ENCODE data around the gene ZNF280B. TPM values are rescaled to one million over a fixed set of nuclear protein-coding genes. Genes with fewer than 3 reads are reported as not detected.
"Not testable (repeated sequence)": the region's sequence is repeated elsewhere in the genome, so short reads cannot be mapped to it uniquely, and the experiment has no call there.

ZNF280B gene
- total RNA-seq, 1 experiment from 2014 or later: 5.9 TPM

DNA sequence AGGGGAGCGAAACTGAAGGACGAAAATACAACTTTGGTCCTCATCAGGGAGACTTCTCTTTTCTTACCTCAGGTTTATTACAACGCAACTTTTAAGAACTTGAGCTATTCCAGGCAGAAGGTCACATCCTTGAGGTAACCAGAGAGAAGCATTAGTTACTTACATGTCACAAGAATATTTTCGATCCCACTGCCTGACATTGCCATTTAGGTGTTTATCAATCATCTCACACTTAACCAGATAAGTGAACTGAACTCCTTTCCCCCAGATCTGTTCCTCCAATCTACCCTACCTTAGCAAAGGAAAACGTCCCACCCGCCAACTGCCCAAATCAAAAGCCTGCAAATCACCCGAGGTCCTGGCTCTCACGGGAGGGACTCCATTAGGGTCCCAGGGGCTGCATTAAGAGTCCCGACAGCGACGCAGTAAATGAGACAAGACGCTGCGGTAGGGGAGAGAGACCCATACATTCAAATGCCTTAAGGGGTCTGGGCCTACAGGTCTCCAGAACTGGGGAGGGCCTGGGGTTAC lies 734 bp downstream of the ZNF280B start:
- Mint-ChIP-seq H3K4me3 (peak overlapping the region; percentile 77), H3K4me1 (peaks cover 8% of the 10 kb centered on the region), H3K36me3 (peaks cover 47% of the 10 kb centered on the region), H3K27me3 (ENCODE audit: low read depth) (peaks cover 62% of the 10 kb centered on the region), H3K27ac (no peak overlapping the region), H3K9me3 (peaks cover 17% of the 10 kb centered on the region)
- POLR2A ChIA-PET: interaction anchor here (0.7 kb wide), 1 partner anchor 9 kb away, joined by 3 read pairs; no protein-coding TSS in a partner anchor
- DNase-seq (ENCODE audit: low spot score) (no peak), ATAC-seq (peak; percentile 22)
- TF ChIP-seq, protein P1, sequence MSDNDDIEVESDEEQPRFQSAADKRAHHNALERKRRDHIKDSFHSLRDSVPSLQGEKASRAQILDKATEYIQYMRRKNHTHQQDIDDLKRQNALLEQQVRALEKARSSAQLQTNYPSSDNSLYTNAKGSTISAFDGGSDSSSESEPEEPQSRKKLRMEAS (CRISPR knock-in tag; IDR thresholded peaks at IDR 0.05): no peak
- no peak for TF ChIP-seq ZNF512 (CRISPR knock-in tag; IDR thresholded peaks at IDR 0.05; ENCODE audit: borderline replicate concordance)
- TF ChIP-seq, protein P2, sequence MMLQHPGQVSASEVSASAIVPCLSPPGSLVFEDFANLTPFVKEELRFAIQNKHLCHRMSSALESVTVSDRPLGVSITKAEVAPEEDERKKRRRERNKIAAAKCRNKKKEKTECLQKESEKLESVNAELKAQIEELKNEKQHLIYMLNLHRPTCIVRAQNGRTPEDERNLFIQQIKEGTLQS (CRISPR knock-in tag; conservative IDR thresholded peaks at IDR 0.05): no peak
- TF ChIP-seq, protein P3, sequence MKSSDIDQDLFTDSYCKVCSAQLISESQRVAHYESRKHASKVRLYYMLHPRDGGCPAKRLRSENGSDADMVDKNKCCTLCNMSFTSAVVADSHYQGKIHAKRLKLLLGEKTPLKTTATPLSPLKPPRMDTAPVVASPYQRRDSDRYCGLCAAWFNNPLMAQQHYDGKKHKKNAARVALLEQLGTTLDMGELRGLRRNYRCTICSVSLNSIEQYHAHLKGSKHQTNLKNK (CRISPR knock-in tag; IDR thresholded peaks at IDR 0.05): no peak
- TF ChIP-seq JAZF1 (CRISPR knock-in tag; IDR thresholded peaks at IDR 0.05): no peak
- CTCF ChIA-PET: interaction anchor here (1.1 to 2.2 kb wide), 5 partner anchors 13 to 363 kb away, joined by 3 to 17 read pairs (median 8); partner anchors contain the start of genes PRAME and ZNF280A

GRCh38 chr22:22506736-22507135 lies 1.8 kb downstream of the ZNF280B start:
- H3K27me3 Mint-ChIP-seq (ENCODE audit: low read depth): peaks cover 51% of the 10 kb centered on the region
- H3K27ac Mint-ChIP-seq: no peak overlapping the region
- no peak for ATAC-seq
- DNase-seq (ENCODE audit: low spot score): no peak
- ChIA-PET POLR2A (no interaction called here), CTCF (no interaction called here)
- peak overlapping the region; percentile 77 for H3K4me3 Mint-ChIP-seq
- TF ChIP-seq ATF6 (CRISPR knock-in tag; IDR thresholded peaks at IDR 0.05): no peak
- TF ChIP-seq ZBTB21 (CRISPR knock-in tag; IDR thresholded peaks at IDR 0.05; ENCODE audit: borderline replicate concordance): no peak
- no peak for TF ChIP-seq IRF1 (CRISPR knock-in tag; IDR thresholded peaks at IDR 0.05)
- TF ChIP-seq RORB (CRISPR knock-in tag; IDR thresholded peaks at IDR 0.05): no peak
- H3K4me1 Mint-ChIP-seq: peaks cover 8% of the 10 kb centered on the region
- peaks cover 17% of the 10 kb centered on the region for H3K9me3 Mint-ChIP-seq
- H3K36me3 Mint-ChIP-seq: peaks cover 51% of the 10 kb centered on the region

DNA sequence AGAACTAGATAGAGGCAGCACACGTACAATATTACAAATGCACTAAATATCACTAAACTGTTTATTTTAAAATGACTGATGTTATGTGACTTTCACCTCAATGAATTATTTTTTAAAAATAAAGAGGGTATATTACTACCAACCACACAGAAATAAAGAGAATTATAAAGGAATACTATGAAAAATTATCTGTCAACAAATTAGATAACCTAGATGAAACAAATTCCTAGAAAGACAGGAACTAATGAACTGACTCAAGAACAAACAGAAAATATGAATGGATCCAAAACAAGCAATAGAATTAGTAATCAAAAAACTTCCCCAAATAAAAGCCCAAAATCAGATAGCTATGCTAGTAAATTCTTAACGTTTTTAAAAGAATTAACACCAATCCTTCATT lies 10.3 kb downstream of the ZNF280B start:
- no peak overlapping the region for H3K27ac Mint-ChIP-seq
- no peaks in the 10 kb centered on the region for H3K9me3 Mint-ChIP-seq
- no peak for DNase-seq (ENCODE audit: low spot score)
- no peak overlapping the region for H3K4me3 Mint-ChIP-seq
- ChIA-PET POLR2A (interaction anchor here (0.7 kb wide), 1 partner anchor 194 kb away, joined by 5 read pairs; no protein-coding TSS in a partner anchor), CTCF (interaction anchor here (1.4 kb wide), 1 partner anchor 78 kb away, joined by 3 read pairs; no protein-coding TSS in a partner anchor)
- H3K27me3 Mint-ChIP-seq (ENCODE audit: low read depth): peaks cover 34% of the 10 kb centered on the region
- no peaks in the 10 kb centered on the region for H3K4me1 Mint-ChIP-seq
- H3K36me3 Mint-ChIP-seq: peaks cover 26% of the 10 kb centered on the region
- ATAC-seq: no peak
- no peak for TF ChIP-seq ARID4B (CRISPR knock-in tag; IDR thresholded peaks at IDR 0.05; ENCODE audit: borderline replicate concordance)
- TF ChIP-seq, protein P1 (CRISPR knock-in tag; IDR thresholded peaks at IDR 0.05): no peak
- TF ChIP-seq, protein P4, sequence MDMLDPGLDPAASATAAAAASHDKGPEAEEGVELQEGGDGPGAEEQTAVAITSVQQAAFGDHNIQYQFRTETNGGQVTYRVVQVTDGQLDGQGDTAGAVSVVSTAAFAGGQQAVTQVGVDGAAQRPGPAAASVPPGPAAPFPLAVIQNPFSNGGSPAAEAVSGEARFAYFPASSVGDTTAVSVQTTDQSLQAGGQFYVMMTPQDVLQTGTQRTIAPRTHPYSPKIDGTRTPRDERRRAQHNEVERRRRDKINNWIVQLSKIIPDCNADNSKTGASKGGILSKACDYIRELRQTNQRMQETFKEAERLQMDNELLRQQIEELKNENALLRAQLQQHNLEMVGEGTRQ (CRISPR knock-in tag; IDR thresholded peaks at IDR 0.05): no peak
- TF ChIP-seq E2F1 (CRISPR knock-in tag; IDR thresholded peaks at IDR 0.05): no peak
- no peak for TF ChIP-seq NR1H2 (CRISPR knock-in tag; IDR thresholded peaks at IDR 0.05)

DNA sequence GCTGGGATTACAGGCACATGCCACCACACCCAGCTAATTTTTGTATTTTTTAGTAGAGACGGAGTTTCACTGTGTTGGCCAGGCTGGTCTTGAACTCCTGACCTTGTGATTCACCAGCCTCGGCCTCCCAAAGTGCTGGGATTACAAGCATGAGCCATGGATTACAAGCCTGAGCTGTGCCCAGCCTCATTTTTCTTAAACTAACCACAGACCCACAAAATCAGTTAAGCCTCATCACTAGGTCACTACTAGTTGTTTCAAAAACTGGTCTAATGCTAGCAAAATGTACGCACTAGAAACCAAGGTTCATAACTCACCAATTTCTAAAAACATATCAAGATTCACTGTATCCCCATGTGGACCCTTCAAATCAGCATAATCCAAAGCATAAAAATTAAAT lies 17.0 kb downstream of the ZNF280B start:
- ChIA-PET POLR2A (interaction anchor here (0.6 to 0.7 kb wide), 2 partner anchors 11 to 618 kb away, joined by 3 read pairs; no protein-coding TSS in a partner anchor), CTCF (interaction anchor here (0.7 kb wide), 2 partner anchors 54 to 84 kb away, joined by 3 read pairs; no protein-coding TSS in a partner anchor)
- Mint-ChIP-seq H3K36me3 (peaks cover 55% of the 10 kb centered on the region), H3K27me3 (ENCODE audit: low read depth) (peaks cover 41% of the 10 kb centered on the region)
- DNase-seq (ENCODE audit: low spot score); H3K9me3 Mint-ChIP-seq; H3K4me1 Mint-ChIP-seq; ATAC-seq; H3K27ac Mint-ChIP-seq; H3K4me3 Mint-ChIP-seq: not testable (repeated sequence)

Data from WTC11 (cell line).